Measurements from ENCODE around the gene SCIN.

SCIN gene

GRCh38 chr7:12695965-12696364, 125.4 kb downstream of the SCIN start:
- Histone ChIP-seq H3K9me3 (ENCODE audit: insufficient read depth, low read length, severe bottlenecking) (no peaks in the 10 kb centered on the region), H3K79me2 (ENCODE audit: insufficient read depth, low read length) (no peaks in the 10 kb centered on the region), H4K20me1 (ENCODE audit: insufficient read depth, low read length) (no peaks in the 10 kb centered on the region), H3K4me1 (ENCODE audit: insufficient read depth, low read length) (no peaks in the 10 kb centered on the region), H3K36me3 (ENCODE audit: insufficient read depth, low read length) (no peaks in the 10 kb centered on the region), H3K27ac (ENCODE audit: low read length) (no peak overlapping the region), H3K4me3 (ENCODE audit: low read depth in 1 of 2, low read length in 2 of 2) (no peak overlapping the region), H2AFZ (ENCODE audit: low read depth, low read length) (no peak overlapping the region), H3K4me2 (ENCODE audit: insufficient read depth, low read length) (no peak overlapping the region), H3K9ac (ENCODE audit: low read depth, low read length) (no peak overlapping the region), H3K27me3 (ENCODE audit: insufficient read depth, low read length, poor library complexity) (no peaks in the 10 kb centered on the region)
- DNase-seq (no peak), ATAC-seq (ENCODE audit: insufficient read depth, low read depth) (no peak)
- TF ChIP-seq CTCF (IDR thresholded peaks at IDR 0.05; ENCODE audit: borderline replicate concordance, extremely low read depth, low read length, poor library complexity, severe bottlenecking) (no peak), EZH2 (IDR thresholded peaks at IDR 0.05; ENCODE audit: borderline replicate concordance, low read depth, low read length, severe bottlenecking) (no peak)

- H3K9me3 ChIP-seq (ENCODE audit: insufficient read depth, low read length, severe bottlenecking) = no peaks in the 10 kb centered on the region
- no peak for TF ChIP-seq CTCF (IDR thresholded peaks at IDR 0.05; ENCODE audit: borderline replicate concordance, extremely low read depth, low read length, poor library complexity, severe bottlenecking)
- ATAC-seq (ENCODE audit: insufficient read depth, low read depth) = no peak
- H3K9ac ChIP-seq (ENCODE audit: low read depth, low read length) = no peak overlapping the region
- H3K79me2 ChIP-seq (ENCODE audit: insufficient read depth, low read length) = no peaks in the 10 kb centered on the region
- no peak overlapping the region for H3K27ac ChIP-seq (ENCODE audit: low read length)
- H4K20me1 ChIP-seq (ENCODE audit: insufficient read depth, low read length) = no peaks in the 10 kb centered on the region
- no peak overlapping the region for H3K4me2 ChIP-seq (ENCODE audit: insufficient read depth, low read length)
- no peaks in the 10 kb centered on the region for H3K36me3 ChIP-seq (ENCODE audit: insufficient read depth, low read length)
- no peak overlapping the region for H2AFZ ChIP-seq (ENCODE audit: low read depth, low read length)
- H3K27me3 ChIP-seq (ENCODE audit: insufficient read depth, low read length, poor library complexity) = no peaks in the 10 kb centered on the region
- no peak overlapping the region for H3K4me3 ChIP-seq (ENCODE audit: low read depth in 1 of 2, low read length in 2 of 2)
- no peak for DNase-seq
- H3K4me1 ChIP-seq (ENCODE audit: insufficient read depth, low read length) = no peaks in the 10 kb centered on the region
Observed at GRCh38 chr7:12699299-12699698, 128.8 kb downstream of the SCIN start.

- Histone ChIP-seq H3K27ac (ENCODE audit: low read length) (no peak overlapping the region), H3K36me3 (ENCODE audit: insufficient read depth, low read length) (no peaks in the 10 kb centered on the region), H2AFZ (ENCODE audit: low read depth, low read length) (no peak overlapping the region), H3K9me3 (ENCODE audit: insufficient read depth, low read length, severe bottlenecking) (no peaks in the 10 kb centered on the region), H3K4me1 (ENCODE audit: insufficient read depth, low read length) (no peaks in the 10 kb centered on the region), H3K79me2 (ENCODE audit: insufficient read depth, low read length) (no peaks in the 10 kb centered on the region), H3K4me2 (ENCODE audit: insufficient read depth, low read length) (no peak overlapping the region), H3K9ac (ENCODE audit: low read depth, low read length) (no peak overlapping the region), H4K20me1 (ENCODE audit: insufficient read depth, low read length) (no peaks in the 10 kb centered on the region), H3K4me3 (ENCODE audit: low read depth in 1 of 2, low read length in 2 of 2) (no peak overlapping the region), H3K27me3 (ENCODE audit: insufficient read depth, low read length, poor library complexity) (no peaks in the 10 kb centered on the region)
- no peak for TF ChIP-seq CTCF (IDR thresholded peaks at IDR 0.05; ENCODE audit: borderline replicate concordance, extremely low read depth, low read length, poor library complexity, severe bottlenecking)
- TF ChIP-seq EZH2 (IDR thresholded peaks at IDR 0.05; ENCODE audit: borderline replicate concordance, low read depth, low read length, severe bottlenecking) = no peak
- no peak for ATAC-seq (ENCODE audit: insufficient read depth, low read depth)
- no peak for DNase-seq
Observed at GRCh38 chr7:12701433-12701832, 130.9 kb downstream of the SCIN start.

- H3K36me3 ChIP-seq (ENCODE audit: insufficient read depth, low read length) = no peaks in the 10 kb centered on the region
- no peak for DNase-seq
- H3K27ac ChIP-seq (ENCODE audit: low read length) = no peak overlapping the region
- no peaks in the 10 kb centered on the region for H3K79me2 ChIP-seq (ENCODE audit: insufficient read depth, low read length)
- H3K9ac ChIP-seq (ENCODE audit: low read depth, low read length) = no peak overlapping the region
- no peaks in the 10 kb centered on the region for H3K4me1 ChIP-seq (ENCODE audit: insufficient read depth, low read length)
- no peak for ATAC-seq (ENCODE audit: insufficient read depth, low read depth)
- TF ChIP-seq CTCF (IDR thresholded peaks at IDR 0.05; ENCODE audit: borderline replicate concordance, extremely low read depth, low read length, poor library complexity, severe bottlenecking) (no peak), EZH2 (IDR thresholded peaks at IDR 0.05; ENCODE audit: borderline replicate concordance, low read depth, low read length, severe bottlenecking) (no peak)
- H3K9me3 ChIP-seq (ENCODE audit: insufficient read depth, low read length, severe bottlenecking) = no peaks in the 10 kb centered on the region
- H2AFZ ChIP-seq (ENCODE audit: low read depth, low read length) = no peak overlapping the region
- H3K27me3 ChIP-seq (ENCODE audit: insufficient read depth, low read length, poor library complexity) = no peaks in the 10 kb centered on the region
- no peak overlapping the region for H3K4me3 ChIP-seq (ENCODE audit: low read depth in 1 of 2, low read length in 2 of 2)
- H3K4me2 ChIP-seq (ENCODE audit: insufficient read depth, low read length) = no peak overlapping the region
- H4K20me1 ChIP-seq (ENCODE audit: insufficient read depth, low read length) = no peaks in the 10 kb centered on the region
Observed at GRCh38 chr7:12703881-12704280, 133.4 kb downstream of the SCIN start.

Data from DND-41 (cell line).